Astrocyte of the cerebellum (primary cell): ENCODE results near the gene SUN2.
A peak's percentile ranks its signal among the peaks of the same experiment; 100 is the strongest.

Source experiments
- DNase-seq: peaks from one replicate; pipeline ENCODE4 v3.0.0-alpha.2; 2011; ENCODE audit warnings: low read depth
- H3K4me3 ChIP-seq: 2 replicates; pipeline ENCODE4 v1.5.1; 2011; ENCODE audit warnings: mild to moderate bottlenecking, low read depth, low read length, moderate library complexity
- CTCF ChIP-seq: IDR thresholded peaks from 2 replicates; pipeline ENCODE4 v1.5.1; 2012; ENCODE audit warnings: low read length, low read depth, moderate library complexity, mild to moderate bottlenecking; ENCODE audit errors: missing control alignments
- in situ Hi-C: cut with HindIII; loops from 2 replicates; pipeline ENCODE4 v1.10.0; 2017; ENCODE audit warnings: low sequenced_read_pairs

Gene SUN2

GRCh38 chr22:38707346-38707745 lies 48.5 kb downstream of the SUN2 start:
- no peak for DNase-seq
- no peak for TF ChIP-seq CTCF
- in situ Hi-C loops = no loop called here
- H3K4me3 ChIP-seq = peak overlapping the region; percentile 93

- DNase-seq = no peak
- TF ChIP-seq CTCF = no peak
- peak overlapping the region; percentile 93 for H3K4me3 ChIP-seq
- in situ Hi-C loops = no loop called here
Measured at GRCh38 chr22:38706901-38707195, 49.0 kb downstream of the SUN2 start.

- no peak for TF ChIP-seq CTCF
- peak overlapping the region; percentile 93 for H3K4me3 ChIP-seq
- in situ Hi-C loops = no loop called here
- no peak for DNase-seq
Measured at GRCh38 chr22:38706101-38706900, 49.5 kb downstream of the SUN2 start.

GRCh38 chr22:38705235-38706100 lies 50.3 kb downstream of the SUN2 start, which contains the start of gene GTPBP1:
Gene GTPBP1, plus strand, starts transcription at chr22:38705944. Its CDS starts 12 bp downstream, at chr22:38705956.
- no peak for TF ChIP-seq CTCF
- peak within 1 kb of the TSS; percentile 93 for H3K4me3 ChIP-seq
- in situ Hi-C loops = no loop called here
- DNase-seq = peak; percentile 100

GRCh38 chr22:38704654-38705234 lies 51.1 kb downstream of the SUN2 start:
- H3K4me3 ChIP-seq = peak overlapping the region; percentile 20
- TF ChIP-seq CTCF = no peak
- no peak for DNase-seq
- in situ Hi-C loops = no loop called here

- H3K4me3 ChIP-seq = peak within 1 kb of the TSS; percentile 85
- no peak for TF ChIP-seq CTCF
- in situ Hi-C loops = no loop called here
- DNase-seq = peak; percentile 84
Measured at GRCh38 chr22:38700789-38701628, 54.8 kb downstream of the SUN2 start, which contains the start of gene JOSD1. Gene JOSD1, minus strand, starts transcription at chr22:38700943. Its CDS starts 956 bp downstream, at chr22:38699987.
